GF-D8 (cell line): Measurements from ENCODE around the gene MRPS5.
"Not testable (repeated sequence)": the region's sequence is repeated elsewhere in the genome, so short reads cannot be mapped to it uniquely, and the experiment has no call there.

Experiments used
- DNase-seq: peaks from one replicate; lab custom pipeline; 2025; lab: John Stamatoyannopoulos, UW

The MRPS5 gene

GRCh38 chr2:95046371-95047112 lies 75.1 kb downstream of the MRPS5 start:
- DNase-seq = no peak

- DNase-seq = no peak
Measured at GRCh38 chr2:95044601-95045000, 77.0 kb downstream of the MRPS5 start.

DNA sequence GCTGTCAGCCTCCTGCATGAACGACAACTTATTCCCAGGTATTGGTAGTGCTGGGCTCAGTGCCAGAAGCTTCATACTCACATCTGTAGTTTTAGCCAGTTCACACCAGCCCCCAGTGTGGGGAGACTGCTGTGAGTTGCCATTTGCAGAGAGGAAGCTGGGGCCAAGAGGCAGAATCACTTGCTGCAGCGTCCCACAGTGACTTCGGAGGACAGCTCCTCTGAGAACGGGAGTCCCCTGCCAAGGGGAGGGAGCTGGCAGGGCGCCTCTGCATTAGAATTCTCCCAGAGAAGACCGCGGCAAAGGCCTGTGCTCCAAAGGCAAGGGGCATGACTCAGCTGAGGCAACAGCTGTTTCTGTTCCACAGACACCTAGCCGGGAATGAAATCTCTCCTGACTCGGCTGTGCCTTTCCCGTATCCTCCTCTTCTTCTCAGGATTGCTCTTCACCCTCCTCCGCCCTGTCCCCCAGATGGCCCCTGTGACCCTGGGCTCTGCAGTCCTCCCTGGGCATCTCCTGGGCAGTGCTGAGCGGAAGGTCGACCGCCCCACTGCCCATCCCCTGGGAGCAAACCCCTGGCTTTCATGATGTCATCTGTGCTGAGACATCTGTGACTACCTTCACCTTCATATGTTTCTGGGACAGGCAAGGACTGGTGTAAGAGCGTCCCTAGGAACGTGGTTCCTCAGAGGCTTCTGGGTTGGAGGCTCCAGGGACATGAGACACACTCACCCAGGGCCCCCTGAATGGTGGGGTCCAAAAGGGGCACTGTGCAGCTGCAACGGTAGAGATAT lies 78.1 kb downstream of the MRPS5 start:
- DNase-seq = no peak

- no peak for DNase-seq
Measured at GRCh38 chr2:95042472-95043271, 78.9 kb downstream of the MRPS5 start.

GRCh38 chr2:95041824-95042442 lies 79.7 kb downstream of the MRPS5 start:
- no peak for DNase-seq

- no peak for DNase-seq
Measured at GRCh38 chr2:95041060-95041823, 80.4 kb downstream of the MRPS5 start.

- DNase-seq = no peak
Measured at GRCh38 chr2:95040426-95040825, 81.2 kb downstream of the MRPS5 start.

DNA sequence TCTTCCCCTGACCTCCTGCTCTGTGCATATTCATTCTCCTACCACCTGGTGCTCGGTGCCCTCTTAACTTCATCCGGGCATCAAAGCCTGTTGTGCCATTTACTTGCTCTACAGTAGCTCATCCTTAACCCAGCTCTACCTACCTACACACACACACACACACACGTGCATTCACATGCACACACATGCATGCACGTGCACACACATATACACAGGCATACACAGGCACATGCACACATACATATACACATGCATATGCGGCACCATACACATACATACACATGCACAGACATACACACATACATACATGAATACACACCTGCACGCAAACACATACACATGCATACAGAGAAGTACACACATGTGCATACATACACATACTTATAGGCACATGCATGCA lies 81.6 kb downstream of the MRPS5 start:
- no peak for DNase-seq

DNA sequence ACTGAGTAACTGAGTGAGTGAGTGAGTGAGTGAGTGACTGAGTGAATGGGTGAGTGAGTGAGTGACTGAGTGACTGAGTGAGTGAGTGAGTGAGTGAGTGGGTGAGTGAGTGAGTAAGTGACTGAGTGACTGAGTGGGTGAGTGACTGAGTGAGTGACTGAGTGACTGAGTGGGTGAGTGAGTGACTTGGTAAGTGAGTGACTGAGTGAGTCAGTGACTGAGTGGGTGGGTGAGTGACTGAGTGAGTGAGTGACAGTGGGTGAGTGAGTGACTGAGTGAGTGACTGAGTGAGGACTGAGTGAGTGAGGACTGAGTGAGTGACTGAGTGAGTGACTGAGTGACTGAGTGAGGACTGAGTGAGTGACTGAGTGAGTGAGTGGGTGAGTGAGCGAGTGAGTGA lies 82.2 kb downstream of the MRPS5 start:
- DNase-seq = no peak

DNA sequence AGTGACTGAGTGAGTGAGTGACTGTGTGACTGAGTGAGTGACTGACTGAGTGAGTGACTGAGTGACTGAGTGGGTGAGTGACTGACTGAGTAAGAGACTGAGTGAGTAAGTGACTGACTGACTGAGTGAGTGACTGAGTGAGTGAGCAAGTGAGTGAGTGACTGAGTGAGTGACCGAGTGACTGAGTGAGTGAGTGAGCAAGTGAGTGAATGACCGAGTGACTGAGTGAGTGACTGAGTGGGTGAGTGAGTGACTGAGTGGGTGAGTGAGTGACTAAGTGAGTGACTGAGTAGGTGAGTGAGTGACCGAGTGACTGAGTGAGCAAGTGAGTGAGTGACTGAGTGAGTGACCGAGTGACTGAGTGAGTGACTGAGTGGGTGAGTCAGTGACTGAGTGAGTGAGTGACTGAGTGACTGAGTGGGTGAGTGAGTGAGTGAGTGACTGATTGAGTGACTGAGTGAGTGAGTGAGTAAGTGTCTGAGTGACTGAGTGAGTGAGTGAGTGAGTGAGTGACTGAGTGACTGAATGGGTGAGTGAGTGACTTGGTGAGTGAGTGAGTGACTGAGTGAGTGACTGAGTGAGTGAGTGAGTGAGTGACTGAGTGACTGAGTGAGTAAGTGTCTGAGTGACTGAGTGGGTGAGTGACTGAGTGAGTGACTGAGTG lies 82.8 kb downstream of the MRPS5 start:
- no peak for DNase-seq

DNA sequence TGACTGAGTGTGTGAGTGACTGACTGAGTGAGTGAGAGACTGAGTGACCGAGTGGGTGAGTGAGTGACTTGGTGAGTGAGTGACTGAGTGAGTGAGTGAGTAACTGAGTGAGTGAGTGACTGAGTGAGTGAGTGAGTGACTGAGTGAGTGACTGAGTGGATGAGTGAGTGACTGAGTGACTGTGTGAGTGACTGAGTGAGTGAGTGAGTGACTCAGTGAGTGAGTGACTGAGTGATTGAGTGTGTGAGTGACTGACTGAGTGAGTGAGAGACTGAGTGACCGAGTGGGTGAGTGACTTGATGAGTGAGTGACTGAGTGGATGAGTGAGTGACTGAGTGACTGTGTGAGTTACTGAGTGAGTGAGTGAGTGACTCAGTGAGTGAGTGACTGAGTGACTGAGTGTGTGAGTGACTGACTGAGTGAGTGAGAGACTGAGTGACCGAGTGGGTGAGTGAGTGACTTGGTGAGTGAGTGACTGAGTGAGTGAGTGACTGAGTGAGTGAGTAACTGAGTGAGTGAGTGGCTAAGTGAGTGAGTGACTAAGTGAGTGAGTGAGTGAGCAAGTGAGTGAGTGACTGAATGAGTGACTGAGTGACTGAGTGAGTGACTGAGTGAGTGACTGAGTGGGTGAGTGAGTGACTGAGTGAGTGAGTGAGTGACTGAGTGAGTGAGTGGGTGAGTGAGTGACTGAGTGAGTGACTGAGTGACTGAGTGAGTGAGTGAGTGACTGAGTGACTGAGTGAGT lies 83.6 kb downstream of the MRPS5 start:
- DNase-seq = not testable (repeated sequence)

GRCh38 chr2:95037384-95037839 lies 84.2 kb downstream of the MRPS5 start:
- no peak for DNase-seq

GRCh38 chr2:95036596-95037383 lies 84.8 kb downstream of the MRPS5 start:
- no peak for DNase-seq
